ENCODE data around the gene CCR8. TPM values are rescaled to one million over a fixed set of nuclear protein-coding genes. Genes with fewer than 3 reads are reported as not detected.

The CCR8 gene
- total RNA-seq, 1 donor from 2014 or later = not detected

GRCh38 chr3:39325236-39325635, 4.3 kb upstream of the CCR8 start:
- no peaks in the 10 kb centered on the region for H3K36me3 Mint-ChIP-seq (ENCODE audit: low read depth, unreplicated experiment)
- H3K9me3 Mint-ChIP-seq (ENCODE audit: unreplicated experiment) = no peaks in the 10 kb centered on the region
- peaks cover 2% of the 10 kb centered on the region for H3K27me3 Mint-ChIP-seq (ENCODE audit: unreplicated experiment)
- peaks cover 2% of the 10 kb centered on the region for H3K4me1 Mint-ChIP-seq (ENCODE audit: unreplicated experiment)
- no peak overlapping the region for H3K4me3 Mint-ChIP-seq (ENCODE audit: unreplicated experiment)
- no peak for TF ChIP-seq CTCF (IDR thresholded peaks at IDR 0.05; ENCODE audit: unreplicated experiment)
- no peak overlapping the region for H3K27ac Mint-ChIP-seq (ENCODE audit: unreplicated experiment)
- DNase-seq (ENCODE audit: low spot score) = no peak

- Mint-ChIP-seq H3K9me3 (ENCODE audit: unreplicated experiment) (no peaks in the 10 kb centered on the region), H3K27me3 (ENCODE audit: unreplicated experiment) (peaks cover 2% of the 10 kb centered on the region), H3K4me1 (ENCODE audit: unreplicated experiment) (peaks cover 2% of the 10 kb centered on the region), H3K36me3 (ENCODE audit: low read depth, unreplicated experiment) (no peaks in the 10 kb centered on the region), H3K4me3 (ENCODE audit: unreplicated experiment) (no peak overlapping the region), H3K27ac (ENCODE audit: unreplicated experiment) (no peak overlapping the region)
- DNase-seq (ENCODE audit: low spot score) = no peak
- no peak for TF ChIP-seq CTCF (IDR thresholded peaks at IDR 0.05; ENCODE audit: unreplicated experiment)
These were observed 2.3 kb upstream of the CCR8 start for GRCh38 chr3:39327053-39327745.

- Mint-ChIP-seq H3K9me3 (ENCODE audit: unreplicated experiment) (no peaks in the 10 kb centered on the region), H3K27me3 (ENCODE audit: unreplicated experiment) (peaks cover 2% of the 10 kb centered on the region), H3K4me3 (ENCODE audit: unreplicated experiment) (no peak overlapping the region), H3K4me1 (ENCODE audit: unreplicated experiment) (peaks cover 2% of the 10 kb centered on the region), H3K27ac (ENCODE audit: unreplicated experiment) (no peak overlapping the region), H3K36me3 (ENCODE audit: low read depth, unreplicated experiment) (no peaks in the 10 kb centered on the region)
- no peak for DNase-seq (ENCODE audit: low spot score)
- no peak for TF ChIP-seq CTCF (IDR thresholded peaks at IDR 0.05; ENCODE audit: unreplicated experiment)
These were observed 1.7 kb upstream of the CCR8 start for GRCh38 chr3:39327746-39328349.

- H3K4me1 Mint-ChIP-seq (ENCODE audit: unreplicated experiment) = no peaks in the 10 kb centered on the region
- no peak for TF ChIP-seq CTCF (IDR thresholded peaks at IDR 0.05; ENCODE audit: unreplicated experiment)
- no peak overlapping the region for H3K27ac Mint-ChIP-seq (ENCODE audit: unreplicated experiment)
- no peaks in the 10 kb centered on the region for H3K9me3 Mint-ChIP-seq (ENCODE audit: unreplicated experiment)
- no peak for DNase-seq (ENCODE audit: low spot score)
- H3K36me3 Mint-ChIP-seq (ENCODE audit: low read depth, unreplicated experiment) = no peaks in the 10 kb centered on the region
- peaks cover 2% of the 10 kb centered on the region for H3K27me3 Mint-ChIP-seq (ENCODE audit: unreplicated experiment)
- no peak overlapping the region for H3K4me3 Mint-ChIP-seq (ENCODE audit: unreplicated experiment)
These were observed 1.3 kb downstream of the CCR8 start for GRCh38 chr3:39330824-39331223.

- H3K36me3 Mint-ChIP-seq (ENCODE audit: low read depth, unreplicated experiment) = no peaks in the 10 kb centered on the region
- H3K9me3 Mint-ChIP-seq (ENCODE audit: unreplicated experiment) = no peaks in the 10 kb centered on the region
- no peak for TF ChIP-seq CTCF (IDR thresholded peaks at IDR 0.05; ENCODE audit: unreplicated experiment)
- H3K4me3 Mint-ChIP-seq (ENCODE audit: unreplicated experiment) = no peak overlapping the region
- no peak overlapping the region for H3K27ac Mint-ChIP-seq (ENCODE audit: unreplicated experiment)
- no peak for DNase-seq (ENCODE audit: low spot score)
- H3K4me1 Mint-ChIP-seq (ENCODE audit: unreplicated experiment) = no peaks in the 10 kb centered on the region
- H3K27me3 Mint-ChIP-seq (ENCODE audit: unreplicated experiment) = no peaks in the 10 kb centered on the region
These were observed 3.0 kb downstream of the CCR8 start for GRCh38 chr3:39332525-39332924.
